ENCODE results near the gene NPL. TPM values are rescaled to one million over a fixed set of nuclear protein-coding genes. Genes with fewer than 3 reads are reported as not detected.

NPL gene
- total RNA-seq, 1 experiment from 2014 or later = 2.0 TPM

DNA sequence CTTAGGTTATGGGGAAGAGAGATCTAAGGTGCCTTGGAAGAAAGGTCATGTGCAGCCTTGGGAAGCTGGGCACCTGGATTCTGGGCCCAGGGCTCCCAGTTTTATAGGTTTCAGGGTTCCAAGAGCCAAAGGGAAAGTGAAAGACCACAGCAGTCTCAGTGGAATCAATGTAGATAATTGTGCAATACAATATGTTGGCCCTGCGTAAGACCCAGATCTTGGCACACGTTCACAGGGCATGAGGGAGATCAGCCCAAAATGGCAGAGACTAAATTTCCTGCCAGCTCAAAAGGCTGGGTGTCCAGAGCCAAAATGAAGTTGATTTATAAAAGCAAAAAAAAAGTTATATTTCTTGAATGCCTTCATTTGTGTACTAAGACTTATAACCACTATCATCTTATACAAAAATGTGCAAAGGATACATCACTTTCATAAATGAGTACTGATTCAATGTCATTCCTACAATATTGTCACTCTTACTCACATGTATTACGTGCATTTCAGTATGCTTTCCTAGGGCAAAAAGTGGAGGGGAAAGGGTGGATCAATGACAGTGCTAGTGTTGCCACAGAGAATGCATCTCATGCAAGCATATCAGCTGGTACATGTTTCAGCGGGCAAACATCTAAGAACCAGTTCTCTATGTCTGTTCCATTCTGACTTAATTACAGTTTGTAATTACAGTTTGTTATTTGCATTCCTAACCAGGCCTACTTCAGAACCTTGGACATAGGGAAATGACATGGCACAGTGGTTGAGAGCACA is 22.5 kb upstream of the NPL start:
- no peak for DNase-seq
- Histone ChIP-seq H3K27me3 (ENCODE audit: control insufficient read depth, insufficient read depth, low read length) (no peaks in the 10 kb centered on the region; the same call in 1 of the 2 replicates), H3K4me3 (ENCODE audit: insufficient read depth, low read depth, low read length) (no peak overlapping the region), H3K36me3 (replicated peaks; ENCODE audit: control insufficient read depth, insufficient read depth, low read length) (no peaks in the 10 kb centered on the region)

DNA sequence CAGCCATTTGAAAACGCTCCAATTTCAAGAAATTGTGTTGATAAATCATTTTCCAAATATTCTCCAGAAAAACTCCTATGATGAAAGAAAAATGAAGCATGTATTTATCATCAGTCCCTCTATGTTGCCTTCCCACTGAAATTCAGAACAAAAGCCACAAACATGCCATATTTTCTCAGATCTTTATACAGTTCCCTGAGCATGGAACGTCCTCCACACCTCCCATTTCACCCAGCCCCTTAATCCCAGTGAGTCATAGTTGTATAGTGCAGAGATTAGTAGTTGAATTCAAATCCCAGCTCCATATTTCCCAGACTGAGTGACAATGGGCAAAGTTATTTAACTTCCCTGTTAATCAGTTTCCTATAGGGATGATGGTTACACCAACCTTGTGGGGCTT is 20.6 kb upstream of the NPL start:
- DNase-seq = no peak

GRCh38 chr1:182770232-182770631 is 19.3 kb upstream of the NPL start:
- H3K27me3 ChIP-seq (ENCODE audit: control insufficient read depth, insufficient read depth, low read length) = peaks cover 1% of the 10 kb centered on the region; the same call in 1 of the 2 replicates
- H3K36me3 ChIP-seq (replicated peaks; ENCODE audit: control insufficient read depth, insufficient read depth, low read length) = no peaks in the 10 kb centered on the region
- no peak overlapping the region for H3K4me3 ChIP-seq (ENCODE audit: insufficient read depth, low read depth, low read length)
- DNase-seq = no peak

More for the DNA sequence above, 20.6 kb upstream of the NPL start:
- Histone ChIP-seq H3K27me3 (ENCODE audit: control insufficient read depth, insufficient read depth, low read length) (peaks cover 1% of the 10 kb centered on the region; the same call in 1 of the 2 replicates), H3K36me3 (replicated peaks; ENCODE audit: control insufficient read depth, insufficient read depth, low read length) (no peaks in the 10 kb centered on the region), H3K4me3 (ENCODE audit: insufficient read depth, low read depth, low read length) (no peak overlapping the region)

GRCh38 chr1:182771187-182771984 is 18.2 kb upstream of the NPL start:
- H3K27me3 ChIP-seq (ENCODE audit: control insufficient read depth, insufficient read depth, low read length) = peaks cover 1% of the 10 kb centered on the region; the same call in 1 of the 2 replicates
- H3K4me3 ChIP-seq (ENCODE audit: insufficient read depth, low read depth, low read length) = no peak overlapping the region
- no peak for DNase-seq
- no peaks in the 10 kb centered on the region for H3K36me3 ChIP-seq (replicated peaks; ENCODE audit: control insufficient read depth, insufficient read depth, low read length)

DNA sequence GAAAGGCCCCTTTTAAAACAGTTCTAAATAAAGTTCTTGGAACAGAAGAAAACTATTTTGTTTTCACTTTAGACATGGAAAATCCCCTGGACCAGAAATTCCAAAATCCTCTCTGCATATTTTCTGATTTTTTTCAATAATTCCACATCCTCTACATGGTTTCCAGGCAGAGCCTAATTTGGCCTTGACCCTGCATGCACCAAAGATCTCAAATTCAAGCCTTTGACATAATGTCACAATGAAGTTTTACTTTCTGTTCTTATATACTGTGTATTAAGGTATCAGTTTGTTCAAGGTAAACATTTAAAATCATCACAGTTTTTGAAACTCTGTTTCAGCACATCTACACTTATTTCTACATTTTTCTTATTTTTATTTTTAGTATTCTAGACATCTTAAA is 12.2 kb upstream of the NPL start:
- no peaks in the 10 kb centered on the region for H3K36me3 ChIP-seq (replicated peaks; ENCODE audit: control insufficient read depth, insufficient read depth, low read length)
- DNase-seq = no peak
- no peak overlapping the region for H3K4me3 ChIP-seq (ENCODE audit: insufficient read depth, low read depth, low read length)
- H3K27me3 ChIP-seq (ENCODE audit: control insufficient read depth, insufficient read depth, low read length) = no peaks in the 10 kb centered on the region; the same call in 1 of the 2 replicates

GRCh38 chr1:182778862-182779261 is 10.7 kb upstream of the NPL start:
- Histone ChIP-seq H3K36me3 (replicated peaks; ENCODE audit: control insufficient read depth, insufficient read depth, low read length) (no peaks in the 10 kb centered on the region), H3K4me3 (ENCODE audit: insufficient read depth, low read depth, low read length) (no peak overlapping the region), H3K27me3 (ENCODE audit: control insufficient read depth, insufficient read depth, low read length) (no peaks in the 10 kb centered on the region; the same call in 1 of the 2 replicates)
- no peak for DNase-seq

DNA sequence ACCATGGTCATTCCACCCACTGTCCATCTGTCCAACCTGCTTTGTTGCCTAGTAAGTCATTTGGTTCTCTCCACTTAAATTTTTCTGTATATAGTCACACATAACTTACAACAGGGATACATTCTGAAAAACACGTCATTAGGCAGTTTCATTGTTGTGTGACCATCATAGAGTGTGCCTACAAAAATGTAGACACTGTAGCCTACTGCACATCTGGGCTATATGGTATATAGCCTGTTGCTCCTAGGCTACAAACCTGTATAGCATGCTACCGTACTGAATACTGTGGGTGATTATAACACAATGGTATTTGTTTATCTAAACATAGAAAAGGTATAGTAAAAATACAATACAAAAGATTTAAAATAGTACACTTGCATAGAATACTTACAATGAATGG is 10.0 kb upstream of the NPL start:
- DNase-seq = no peak
- no peak overlapping the region for H3K4me3 ChIP-seq (ENCODE audit: insufficient read depth, low read depth, low read length)
- no peaks in the 10 kb centered on the region for H3K27me3 ChIP-seq (ENCODE audit: control insufficient read depth, insufficient read depth, low read length)
- no peaks in the 10 kb centered on the region for H3K36me3 ChIP-seq (replicated peaks; ENCODE audit: control insufficient read depth, insufficient read depth, low read length)

- Histone ChIP-seq H3K4me3 (ENCODE audit: insufficient read depth, low read depth, low read length) (no peak overlapping the region), H3K36me3 (replicated peaks; ENCODE audit: control insufficient read depth, insufficient read depth, low read length) (no peaks in the 10 kb centered on the region), H3K27me3 (ENCODE audit: control insufficient read depth, insufficient read depth, low read length) (peaks cover under 1% of the 10 kb centered on the region; the same call in 1 of the 2 replicates)
- DNase-seq = peak; percentile 58
Observed at GRCh38 chr1:182781841-182782586, 7.6 kb upstream of the NPL start.

DNA sequence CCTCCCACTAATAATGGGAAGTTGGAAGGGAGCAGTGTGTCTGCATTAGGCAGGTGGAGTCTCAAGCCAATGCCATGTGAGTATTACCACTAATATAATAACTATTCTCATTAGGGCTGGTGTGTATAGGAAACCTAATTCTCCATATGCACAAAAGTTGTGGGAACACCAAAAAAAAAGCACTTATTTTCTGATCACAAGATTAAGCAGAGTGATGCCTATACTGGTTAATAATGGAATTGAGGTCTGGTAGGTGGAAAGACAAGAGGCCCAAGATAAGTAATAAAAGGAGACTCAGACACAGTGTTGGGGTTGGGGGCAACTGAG is 7.0 kb upstream of the NPL start:
- DNase-seq = no peak
- H3K27me3 ChIP-seq (ENCODE audit: control insufficient read depth, insufficient read depth, low read length) = peaks cover 5% of the 10 kb centered on the region; the same call in 1 of the 2 replicates
- H3K4me3 ChIP-seq (ENCODE audit: insufficient read depth, low read depth, low read length) = no peak overlapping the region
- no peaks in the 10 kb centered on the region for H3K36me3 ChIP-seq (replicated peaks; ENCODE audit: control insufficient read depth, insufficient read depth, low read length)

DNA sequence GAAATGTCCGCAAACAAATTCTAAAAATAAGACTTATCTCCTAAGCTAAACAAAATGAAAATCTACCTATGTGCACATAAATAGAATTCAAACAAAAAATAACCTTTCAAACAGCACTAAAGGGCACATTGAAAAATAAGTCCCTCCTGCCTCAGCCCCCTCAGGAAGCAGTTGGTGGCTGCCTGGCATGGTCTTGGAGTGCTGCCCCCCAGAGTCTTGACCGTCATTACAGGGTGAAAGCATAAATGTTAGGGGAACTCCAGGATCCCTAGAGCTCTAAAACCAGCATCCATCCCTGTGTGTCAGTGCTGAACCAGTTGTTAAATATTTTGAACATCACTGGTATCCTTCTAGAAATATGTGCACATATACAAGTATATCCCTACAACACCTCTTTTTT is 6.5 kb upstream of the NPL start:
- Histone ChIP-seq H3K36me3 (replicated peaks; ENCODE audit: control insufficient read depth, insufficient read depth, low read length) (no peaks in the 10 kb centered on the region), H3K27me3 (ENCODE audit: control insufficient read depth, insufficient read depth, low read length) (peaks cover 10% of the 10 kb centered on the region), H3K4me3 (ENCODE audit: insufficient read depth, low read depth, low read length) (no peak overlapping the region)
- peak; percentile 27 for DNase-seq

DNA sequence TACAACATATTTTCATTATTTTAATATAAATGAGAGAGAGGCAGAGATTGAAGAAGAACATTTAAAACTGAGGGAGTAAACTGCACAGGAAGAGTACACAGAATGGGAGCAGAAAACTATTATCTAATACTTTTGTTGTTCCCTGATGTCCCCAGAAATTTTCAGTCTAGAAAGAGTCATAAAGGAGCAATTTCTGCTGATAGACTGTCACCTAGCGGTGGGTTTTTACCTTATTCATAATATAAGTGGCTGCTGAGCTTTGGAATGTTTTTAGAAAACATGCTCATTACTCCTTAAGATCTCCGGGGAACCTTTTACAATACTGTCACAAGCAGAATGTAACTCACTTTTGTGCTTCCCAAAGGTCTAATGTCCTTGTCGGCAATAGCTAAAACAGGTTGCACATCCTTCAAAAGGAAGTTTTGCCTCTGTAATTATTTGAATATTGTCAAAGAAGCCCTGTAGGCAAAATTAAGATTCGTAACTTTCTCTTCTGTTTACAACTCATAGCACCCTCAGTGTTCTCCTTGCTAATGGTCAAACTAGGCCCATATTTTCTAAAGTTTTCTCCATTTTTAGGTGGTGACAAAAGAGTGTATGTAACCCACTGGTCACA is 4.9 kb upstream of the NPL start:
- DNase-seq = no peak
- no peaks in the 10 kb centered on the region for H3K36me3 ChIP-seq (replicated peaks; ENCODE audit: control insufficient read depth, insufficient read depth, low read length)
- peaks cover 25% of the 10 kb centered on the region for H3K27me3 ChIP-seq (ENCODE audit: control insufficient read depth, insufficient read depth, low read length)
- H3K4me3 ChIP-seq (ENCODE audit: insufficient read depth, low read depth, low read length) = no peak overlapping the region

DNA sequence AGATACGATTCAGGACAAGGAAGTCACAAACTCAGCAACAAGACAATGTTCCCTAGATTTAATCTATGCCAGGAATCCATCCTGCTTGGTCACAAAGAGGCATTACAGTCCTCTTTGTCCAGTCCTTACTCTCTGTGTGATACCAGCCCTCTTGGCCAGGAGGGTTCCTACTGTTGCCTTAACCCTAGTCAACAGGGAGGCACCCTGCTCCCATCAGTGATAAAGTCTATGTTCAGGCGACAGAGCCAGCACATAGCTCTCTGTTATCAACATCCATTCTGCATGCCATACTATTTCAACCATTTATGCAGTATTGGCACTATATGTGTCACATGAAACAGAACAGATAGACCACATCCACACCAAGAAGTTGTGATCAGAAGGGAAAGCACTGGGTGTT is 4.4 kb upstream of the NPL start:
- H3K4me3 ChIP-seq (ENCODE audit: insufficient read depth, low read depth, low read length) = no peak overlapping the region
- H3K27me3 ChIP-seq (ENCODE audit: control insufficient read depth, insufficient read depth, low read length) = peaks cover 30% of the 10 kb centered on the region
- no peak for DNase-seq

DNA sequence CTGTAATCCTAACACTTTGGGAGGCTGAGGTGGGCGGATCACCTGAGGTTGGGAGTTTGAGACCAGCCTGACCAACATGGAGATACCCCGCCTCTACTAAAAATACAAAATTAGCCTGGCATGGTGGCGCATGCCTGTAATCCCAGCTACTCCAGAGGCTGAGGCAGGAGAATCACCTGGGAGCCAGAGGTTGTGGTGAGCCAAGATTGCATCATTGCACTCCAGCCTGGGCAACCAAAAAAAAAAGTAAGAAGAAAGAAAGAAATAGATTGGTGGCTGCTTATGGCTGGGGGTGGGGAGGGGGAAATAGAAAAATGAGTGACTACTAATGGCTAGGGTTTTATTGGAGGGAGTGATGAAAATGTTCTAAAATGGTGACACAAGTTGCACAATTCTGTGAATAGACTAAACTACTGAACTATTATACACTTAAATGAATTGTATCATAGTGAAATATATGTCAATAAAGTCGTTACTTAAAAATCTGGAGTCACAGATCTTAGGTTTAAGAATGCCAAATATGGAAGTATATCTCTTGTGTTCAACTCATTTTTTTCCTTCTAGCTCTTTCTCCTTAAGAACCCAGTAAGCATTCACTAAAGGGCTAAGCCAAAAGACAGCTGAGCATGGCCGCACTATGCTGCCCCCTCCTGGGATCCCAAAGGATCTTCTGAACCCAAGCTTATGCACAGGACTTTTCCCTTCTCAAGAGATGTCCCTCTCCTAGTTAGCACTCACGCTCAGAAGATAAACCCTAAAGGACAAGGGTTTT is 3.2 kb upstream of the NPL start:
- Histone ChIP-seq H3K36me3 (replicated peaks; ENCODE audit: control insufficient read depth, insufficient read depth, low read length) (no peaks in the 10 kb centered on the region), H3K27me3 (ENCODE audit: control insufficient read depth, insufficient read depth, low read length) (peaks cover 38% of the 10 kb centered on the region), H3K4me3 (ENCODE audit: insufficient read depth, low read depth, low read length) (no peak overlapping the region)
- DNase-seq = peak; percentile 71

More for the DNA sequence above, 4.4 kb upstream of the NPL start:
- no peaks in the 10 kb centered on the region for H3K36me3 ChIP-seq (replicated peaks; ENCODE audit: control insufficient read depth, insufficient read depth, low read length)

DNA sequence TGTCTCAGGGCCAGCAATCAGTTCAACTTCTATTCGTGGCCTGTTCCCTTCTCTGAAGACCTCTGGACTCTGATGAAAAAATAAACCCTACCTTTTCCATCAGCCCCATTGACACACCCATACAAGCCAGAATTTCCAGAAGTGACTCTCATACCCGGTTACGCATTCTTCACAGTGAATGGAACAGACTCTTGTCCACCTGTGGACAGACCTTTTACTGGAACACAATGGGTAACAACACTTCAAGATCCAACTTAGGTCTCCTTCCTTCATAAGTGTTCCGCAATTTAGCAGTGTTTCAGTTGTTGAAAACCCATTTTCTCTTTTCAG is 2.6 kb upstream of the NPL start:
- DNase-seq = no peak
- Histone ChIP-seq H3K27me3 (ENCODE audit: control insufficient read depth, insufficient read depth, low read length) (peaks cover 42% of the 10 kb centered on the region), H3K36me3 (replicated peaks; ENCODE audit: control insufficient read depth, insufficient read depth, low read length) (no peaks in the 10 kb centered on the region), H3K4me3 (ENCODE audit: insufficient read depth, low read depth, low read length) (no peak overlapping the region)
